Neural progenitor cell (in vitro differentiated cells): ENCODE measurements around the gene KBTBD4.

Source experiments
- EZH2 ChIP-seq: fragments of 200-600 bp; sonication (generic); IDR thresholded peaks from 2 replicates; pipeline ENCODE4 v1.6.1; 2017; ENCODE audit warnings: antibody characterized with exemption, mild to moderate bottlenecking, moderate library complexity
- EZH2phosphoT487 ChIP-seq: fragments of 200-600 bp; sonication (generic); IDR thresholded peaks from 2 replicates; pipeline ENCODE4 v1.6.1; 2017; ENCODE audit warnings: antibody characterized with exemption
- TF ChIP-seq, protein P1 (sequence below): fragments of 200-600 bp; sonication (generic); IDR thresholded peaks from 2 replicates; pipeline ENCODE4 v1.5.1; 2017; ENCODE audit warnings: antibody characterized with exemption, mild to moderate bottlenecking

DNA sequence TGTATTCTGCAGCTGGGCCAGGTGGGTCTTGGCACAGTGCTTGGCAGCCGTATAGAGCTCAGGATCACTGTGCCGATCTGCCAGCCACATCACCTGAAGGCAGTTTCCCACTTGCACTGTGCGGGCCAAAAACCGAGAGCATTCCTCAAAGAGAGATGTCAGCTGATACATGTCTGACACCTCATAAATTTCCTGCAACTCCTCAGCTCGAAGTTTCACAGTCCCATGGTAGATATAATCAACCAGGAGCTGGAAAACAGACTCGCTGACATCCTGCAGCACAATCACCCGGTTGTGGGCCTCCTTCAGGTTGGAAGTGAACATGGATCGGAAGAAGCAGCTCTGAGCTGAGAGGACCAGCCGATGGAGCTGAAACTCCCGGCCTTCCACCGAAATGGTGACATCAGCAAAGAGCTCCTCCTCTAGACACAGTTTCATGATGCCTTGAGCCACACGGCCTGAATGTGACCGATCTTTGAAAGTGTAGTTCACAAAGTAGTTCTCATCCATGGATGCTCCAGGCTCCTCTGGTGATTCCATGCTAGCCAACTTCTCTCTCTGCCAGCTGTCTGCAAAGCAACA is 1.2 kb downstream of the KBTBD4 start:
- TF ChIP-seq, protein P1, sequence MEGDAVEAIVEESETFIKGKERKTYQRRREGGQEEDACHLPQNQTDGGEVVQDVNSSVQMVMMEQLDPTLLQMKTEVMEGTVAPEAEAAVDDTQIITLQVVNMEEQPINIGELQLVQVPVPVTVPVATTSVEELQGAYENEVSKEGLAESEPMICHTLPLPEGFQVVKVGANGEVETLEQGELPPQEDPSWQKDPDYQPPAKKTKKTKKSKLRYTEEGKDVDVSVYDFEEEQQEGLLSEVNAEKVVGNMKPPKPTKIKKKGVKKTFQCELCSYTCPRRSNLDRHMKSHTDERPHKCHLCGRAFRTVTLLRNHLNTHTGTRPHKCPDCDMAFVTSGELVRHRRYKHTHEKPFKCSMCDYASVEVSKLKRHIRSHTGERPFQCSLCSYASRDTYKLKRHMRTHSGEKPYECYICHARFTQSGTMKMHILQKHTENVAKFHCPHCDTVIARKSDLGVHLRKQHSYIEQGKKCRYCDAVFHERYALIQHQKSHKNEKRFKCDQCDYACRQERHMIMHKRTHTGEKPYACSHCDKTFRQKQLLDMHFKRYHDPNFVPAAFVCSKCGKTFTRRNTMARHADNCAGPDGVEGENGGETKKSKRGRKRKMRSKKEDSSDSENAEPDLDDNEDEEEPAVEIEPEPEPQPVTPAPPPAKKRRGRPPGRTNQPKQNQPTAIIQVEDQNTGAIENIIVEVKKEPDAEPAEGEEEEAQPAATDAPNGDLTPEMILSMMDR: no peak
- TF ChIP-seq EZH2 (no peak), EZH2phosphoT487 (no peak)
